ENCODE data around the gene ACTL6B. TPM values are rescaled to one million over a fixed set of nuclear protein-coding genes. Genes with fewer than 3 reads are reported as not detected.

The ACTL6B gene
- total and polyA plus RNA-seq, 2 of the 13 experiments (the other 11 are each of a cell fraction or from before 2014, with no cell fraction given) = not detected

- ChIA-PET CTCF (ENCODE audit: low intra/inter-chr PET ratio, low total read pairs) (no interaction called here), POLR2A (no interaction called here)
- H3K4me1 ChIP-seq (ENCODE audit: insufficient read depth, low read length) = peaks cover 7% of the 10 kb centered on the region
- no peak for TF ChIP-seq MEF2D (CRISPR knock-in tag; IDR thresholded peaks at IDR 0.05)
- TF ChIP-seq ZNF589 (CRISPR knock-in tag; conservative IDR thresholded peaks at IDR 0.05) = no peak
- peak; percentile 53 for TF ChIP-seq RBFOX2 (IDR thresholded peaks at IDR 0.05; ENCODE audit: low read depth, low read length)
- TF ChIP-seq, protein P1, sequence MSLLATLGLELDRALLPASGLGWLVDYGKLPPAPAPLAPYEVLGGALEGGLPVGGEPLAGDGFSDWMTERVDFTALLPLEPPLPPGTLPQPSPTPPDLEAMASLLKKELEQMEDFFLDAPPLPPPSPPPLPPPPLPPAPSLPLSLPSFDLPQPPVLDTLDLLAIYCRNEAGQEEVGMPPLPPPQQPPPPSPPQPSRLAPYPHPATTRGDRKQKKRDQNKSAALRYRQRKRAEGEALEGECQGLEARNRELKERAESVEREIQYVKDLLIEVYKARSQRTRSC (CRISPR knock-in tag; IDR thresholded peaks at IDR 0.05; ENCODE audit: low read depth) = no peak
- TF ChIP-seq, protein P2, sequence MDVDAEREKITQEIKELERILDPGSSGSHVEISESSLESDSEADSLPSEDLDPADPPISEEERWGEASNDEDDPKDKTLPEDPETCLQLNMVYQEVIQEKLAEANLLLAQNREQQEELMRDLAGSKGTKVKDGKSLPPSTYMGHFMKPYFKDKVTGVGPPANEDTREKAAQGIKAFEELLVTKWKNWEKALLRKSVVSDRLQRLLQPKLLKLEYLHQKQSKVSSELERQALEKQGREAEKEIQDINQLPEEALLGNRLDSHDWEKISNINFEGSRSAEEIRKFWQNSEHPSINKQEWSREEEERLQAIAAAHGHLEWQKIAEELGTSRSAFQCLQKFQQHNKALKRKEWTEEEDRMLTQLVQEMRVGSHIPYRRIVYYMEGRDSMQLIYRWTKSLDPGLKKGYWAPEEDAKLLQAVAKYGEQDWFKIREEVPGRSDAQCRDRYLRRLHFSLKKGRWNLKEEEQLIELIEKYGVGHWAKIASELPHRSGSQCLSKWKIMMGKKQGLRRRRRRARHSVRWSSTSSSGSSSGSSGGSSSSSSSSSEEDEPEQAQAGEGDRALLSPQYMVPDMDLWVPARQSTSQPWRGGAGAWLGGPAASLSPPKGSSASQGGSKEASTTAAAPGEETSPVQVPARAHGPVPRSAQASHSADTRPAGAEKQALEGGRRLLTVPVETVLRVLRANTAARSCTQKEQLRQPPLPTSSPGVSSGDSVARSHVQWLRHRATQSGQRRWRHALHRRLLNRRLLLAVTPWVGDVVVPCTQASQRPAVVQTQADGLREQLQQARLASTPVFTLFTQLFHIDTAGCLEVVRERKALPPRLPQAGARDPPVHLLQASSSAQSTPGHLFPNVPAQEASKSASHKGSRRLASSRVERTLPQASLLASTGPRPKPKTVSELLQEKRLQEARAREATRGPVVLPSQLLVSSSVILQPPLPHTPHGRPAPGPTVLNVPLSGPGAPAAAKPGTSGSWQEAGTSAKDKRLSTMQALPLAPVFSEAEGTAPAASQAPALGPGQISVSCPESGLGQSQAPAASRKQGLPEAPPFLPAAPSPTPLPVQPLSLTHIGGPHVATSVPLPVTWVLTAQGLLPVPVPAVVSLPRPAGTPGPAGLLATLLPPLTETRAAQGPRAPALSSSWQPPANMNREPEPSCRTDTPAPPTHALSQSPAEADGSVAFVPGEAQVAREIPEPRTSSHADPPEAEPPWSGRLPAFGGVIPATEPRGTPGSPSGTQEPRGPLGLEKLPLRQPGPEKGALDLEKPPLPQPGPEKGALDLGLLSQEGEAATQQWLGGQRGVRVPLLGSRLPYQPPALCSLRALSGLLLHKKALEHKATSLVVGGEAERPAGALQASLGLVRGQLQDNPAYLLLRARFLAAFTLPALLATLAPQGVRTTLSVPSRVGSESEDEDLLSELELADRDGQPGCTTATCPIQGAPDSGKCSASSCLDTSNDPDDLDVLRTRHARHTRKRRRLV (CRISPR knock-in tag; IDR thresholded peaks at IDR 0.05) = no peak
- no peak for TF ChIP-seq TP53 (CRISPR knock-in tag; conservative IDR thresholded peaks at IDR 0.05)
- no peak for TF ChIP-seq ZSCAN12 (CRISPR knock-in tag; IDR thresholded peaks at IDR 0.05)
- peaks cover 49 to 76% of the 10 kb centered on the region in 2 experiments for H3K36me3 ChIP-seq (replicated peaks in 1 of 2; ENCODE audit: control insufficient read depth in 1 of 2, insufficient read depth in 2 of 2, low read length in 2 of 2)
- H3K27ac ChIP-seq (ENCODE audit: extremely low read length, insufficient read depth, low read length) = no peak overlapping the region
- H3K4me2 ChIP-seq (ENCODE audit: low read depth, low read length) = no peak overlapping the region
- H3K27me3 ChIP-seq (ENCODE audit: control insufficient read depth in 1 of 2, insufficient read depth in 2 of 2, low read length in 2 of 2) = no peaks in the 10 kb centered on the region
- in situ Hi-C loops (cut with HindIII; ENCODE audit: extremely low pct_ligation_motif_present, low pct_unique_long_range_greater_than_20kb) (no loop called here), intact Hi-C loops (cut with micrococcal nuclease; ENCODE audit: unreplicated experiment) (no loop called here)
- no peak overlapping the region for H2AFZ ChIP-seq (ENCODE audit: low read length)
- ATAC-seq (no peak), FAIRE-seq (no peak), DNase-seq (ENCODE audit: low spot score) (no peak)
- no peaks in the 10 kb centered on the region for H3K9me3 ChIP-seq (ENCODE audit: low read length)
- no peak overlapping the region for H3K9ac ChIP-seq (ENCODE audit: insufficient read depth, low read depth, low read length)
- peaks cover 26% of the 10 kb centered on the region for H3K79me2 ChIP-seq (ENCODE audit: insufficient read depth, low read length)
- WGBS (ENCODE audit: low lambda C conversion rate) = 96% methylated on average over 31 of the region's 33 CpGs
- peaks cover 27% of the 10 kb centered on the region; the same call in 1 of the 2 replicates for H4K20me1 ChIP-seq (ENCODE audit: insufficient read depth, low read length)
- BruUV-seq (replicated peaks) = no TSS peak
- H3K4me3 ChIP-seq (replicated peaks in 1 of 3; ENCODE audit: insufficient read depth in 1 of 3, low read depth in 2 of 3, low read length in 3 of 3) = no peak overlapping the region
Measured at GRCh38 chr7:100686201-100686821, 30.1 kb upstream of the ACTL6B start.
